ENCODE data around the gene IFT57. TPM values are rescaled to one million over a fixed set of nuclear protein-coding genes. Genes with fewer than 3 reads are reported as not detected.

IFT57 gene
- polyA plus RNA-seq, 2 donors: 6.2 to 14.3 TPM

DNA sequence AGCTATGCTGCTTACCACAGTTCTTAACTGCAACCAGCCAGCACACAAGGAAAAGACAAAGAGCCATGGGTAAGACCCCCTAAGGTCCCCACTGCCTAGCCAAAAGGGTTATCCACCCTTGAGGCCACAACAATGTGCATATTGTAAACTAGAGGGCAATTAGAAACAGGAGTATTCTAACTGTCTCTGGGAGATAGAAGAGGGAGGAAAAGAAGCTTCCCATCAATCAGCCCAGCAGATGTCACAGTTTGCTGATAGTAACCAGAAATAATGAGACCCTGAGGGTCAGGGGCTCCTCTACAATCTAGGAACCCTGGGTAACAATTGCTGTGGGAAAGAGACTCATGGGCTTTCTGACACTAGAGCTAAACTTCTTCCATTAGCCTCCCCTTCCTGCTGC lies 20.6 kb upstream of the IFT57 start:
- H3K4me1 ChIP-seq (ENCODE audit: control insufficient read depth in 2 of 2, insufficient read depth in 2 of 2, low read length in 1 of 2): no peaks in the 10 kb centered on the region
- H3K27ac ChIP-seq (ENCODE audit: low read depth in 2 of 2, low read length in 1 of 2): no peak overlapping the region
- H3K9me3 ChIP-seq (ENCODE audit: control insufficient read depth in 2 of 2, insufficient read depth in 1 of 2, low read depth in 1 of 2, low read length in 1 of 2): no peaks in the 10 kb centered on the region
- H3K36me3 ChIP-seq (ENCODE audit: control insufficient read depth in 2 of 2, insufficient read depth in 2 of 2, low read length in 1 of 2): no peaks in the 10 kb centered on the region
- H3K27me3 ChIP-seq (ENCODE audit: control insufficient read depth in 1 of 2, insufficient read depth in 2 of 2, low read length in 2 of 2): no peaks in the 10 kb centered on the region
- H3K4me3 ChIP-seq (ENCODE audit: low read depth in 1 of 2, low read length in 2 of 2): no peak overlapping the region

DNA sequence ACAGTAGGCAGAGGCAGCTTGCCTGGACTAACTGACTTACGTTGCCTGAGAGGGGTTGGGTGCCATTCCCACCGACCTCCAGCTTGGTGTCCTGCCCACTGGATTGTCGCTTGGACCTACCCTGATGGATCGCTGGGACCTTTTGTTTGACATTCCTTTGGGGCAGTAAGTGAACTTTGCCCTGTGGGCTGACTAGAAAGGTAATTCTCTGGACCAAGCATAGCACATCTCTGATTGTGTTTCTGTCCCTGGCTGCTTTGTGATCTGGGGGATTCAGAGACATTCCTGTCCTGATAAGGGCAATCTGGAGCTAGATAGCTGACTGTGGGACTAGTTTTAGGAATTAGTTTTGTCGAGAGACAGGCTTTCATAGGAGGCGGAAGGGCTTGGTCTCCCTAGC lies 19.5 kb upstream of the IFT57 start:
- Histone ChIP-seq H3K27me3 (ENCODE audit: control insufficient read depth in 1 of 2, insufficient read depth in 2 of 2, low read length in 2 of 2) (no peaks in the 10 kb centered on the region), H3K4me3 (ENCODE audit: low read depth in 1 of 2, low read length in 2 of 2) (no peak overlapping the region), H3K4me1 (ENCODE audit: control insufficient read depth in 2 of 2, insufficient read depth in 2 of 2, low read length in 1 of 2) (no peaks in the 10 kb centered on the region), H3K27ac (ENCODE audit: low read depth in 2 of 2, low read length in 1 of 2) (no peak overlapping the region), H3K9me3 (ENCODE audit: control insufficient read depth in 2 of 2, insufficient read depth in 1 of 2, low read depth in 1 of 2, low read length in 1 of 2) (no peaks in the 10 kb centered on the region), H3K36me3 (ENCODE audit: control insufficient read depth in 2 of 2, insufficient read depth in 2 of 2, low read length in 1 of 2) (no peaks in the 10 kb centered on the region)
- 86 to 87% methylated on average over 6 of the region's 6 CpGs for WGBS, 2 donors

DNA sequence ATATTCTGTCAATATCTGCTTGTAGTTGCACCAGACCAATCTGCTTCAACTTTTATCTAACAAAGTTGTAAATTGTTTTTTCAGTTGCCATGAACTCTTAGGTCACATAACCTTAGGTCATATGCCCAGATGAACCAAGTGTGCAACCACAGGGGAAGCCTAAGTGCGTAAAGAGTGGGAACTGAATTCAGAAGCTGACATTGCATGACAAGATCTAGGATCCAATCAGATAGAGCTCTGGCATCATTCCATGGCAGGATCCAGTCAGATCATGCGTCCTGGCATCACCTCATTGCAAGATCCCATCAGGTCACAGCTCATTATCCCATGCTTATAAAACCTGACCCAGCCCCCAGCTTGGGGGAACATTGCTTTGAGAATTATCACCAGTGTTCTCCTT lies 18.9 kb upstream of the IFT57 start:
- H3K36me3 ChIP-seq (ENCODE audit: control insufficient read depth in 2 of 2, insufficient read depth in 2 of 2, low read length in 1 of 2): no peaks in the 10 kb centered on the region
- H3K27me3 ChIP-seq (ENCODE audit: control insufficient read depth in 1 of 2, insufficient read depth in 2 of 2, low read length in 2 of 2): no peaks in the 10 kb centered on the region
- no peaks in the 10 kb centered on the region for H3K9me3 ChIP-seq (ENCODE audit: control insufficient read depth in 2 of 2, insufficient read depth in 1 of 2, low read depth in 1 of 2, low read length in 1 of 2)
- no peaks in the 10 kb centered on the region for H3K4me1 ChIP-seq (ENCODE audit: control insufficient read depth in 2 of 2, insufficient read depth in 2 of 2, low read length in 1 of 2)
- WGBS, 2 donors: 84 to 88% methylated on average over 2 of the region's 2 CpGs
- H3K4me3 ChIP-seq (ENCODE audit: low read depth in 1 of 2, low read length in 2 of 2): no peak overlapping the region
- H3K27ac ChIP-seq (ENCODE audit: low read depth in 2 of 2, low read length in 1 of 2): no peak overlapping the region

DNA sequence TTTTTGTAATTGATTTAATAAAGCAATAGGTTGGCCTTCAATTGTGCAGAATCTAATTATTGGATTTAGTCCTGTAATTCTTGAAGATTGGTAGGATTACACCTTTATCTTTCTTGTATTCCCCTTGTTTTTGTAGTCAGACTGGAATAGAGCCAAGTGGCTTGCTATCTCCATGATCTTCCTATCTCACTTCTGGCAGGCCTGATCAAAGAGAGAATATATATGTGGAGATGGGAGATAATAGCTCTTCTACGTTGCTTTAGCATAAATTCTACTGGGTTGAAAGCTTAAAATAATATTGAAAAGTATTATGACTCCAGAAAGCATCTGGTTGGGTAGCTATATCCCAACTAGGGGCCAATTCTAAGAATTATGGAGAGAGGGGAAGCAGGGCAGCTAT lies 16.9 kb upstream of the IFT57 start:
- no peaks in the 10 kb centered on the region for H3K27me3 ChIP-seq (ENCODE audit: control insufficient read depth in 1 of 2, insufficient read depth in 2 of 2, low read length in 2 of 2)
- WGBS, 2 donors: 73 to 80% methylated on average over 1 of the region's 1 CpG
- H3K4me3 ChIP-seq (ENCODE audit: low read depth in 1 of 2, low read length in 2 of 2): no peak overlapping the region
- H3K36me3 ChIP-seq (ENCODE audit: control insufficient read depth in 2 of 2, insufficient read depth in 2 of 2, low read length in 1 of 2): no peaks in the 10 kb centered on the region
- H3K9me3 ChIP-seq (ENCODE audit: control insufficient read depth in 2 of 2, insufficient read depth in 1 of 2, low read depth in 1 of 2, low read length in 1 of 2): no peaks in the 10 kb centered on the region
- H3K4me1 ChIP-seq (ENCODE audit: control insufficient read depth in 2 of 2, insufficient read depth in 2 of 2, low read length in 1 of 2): no peaks in the 10 kb centered on the region
- no peak overlapping the region for H3K27ac ChIP-seq (ENCODE audit: low read depth in 2 of 2, low read length in 1 of 2)

DNA sequence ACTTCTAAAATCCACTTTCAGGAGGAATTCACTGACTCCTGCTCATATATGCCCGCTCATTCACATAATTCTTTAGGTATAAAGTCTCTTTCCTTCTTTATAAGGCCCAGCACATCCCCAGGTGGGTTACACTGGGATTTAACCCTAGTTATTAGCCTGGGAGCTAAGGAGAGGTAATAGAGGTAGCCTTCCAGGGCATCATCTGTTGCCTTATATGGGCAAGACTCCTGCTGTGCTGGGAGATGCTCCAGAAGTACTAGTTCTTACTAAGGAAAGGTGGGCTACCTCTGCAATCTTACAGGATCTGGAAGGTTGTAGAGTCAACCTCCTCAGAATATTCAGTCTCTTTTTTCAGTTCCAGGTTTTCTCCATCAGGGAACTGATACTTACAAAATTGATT lies 13.1 kb upstream of the IFT57 start:
- no peaks in the 10 kb centered on the region for H3K36me3 ChIP-seq (ENCODE audit: control insufficient read depth in 2 of 2, insufficient read depth in 2 of 2, low read length in 1 of 2)
- no peaks in the 10 kb centered on the region for H3K27me3 ChIP-seq (ENCODE audit: control insufficient read depth in 1 of 2, insufficient read depth in 2 of 2, low read length in 2 of 2)
- H3K4me3 ChIP-seq (ENCODE audit: low read depth in 1 of 2, low read length in 2 of 2): no peak overlapping the region
- whole genome bisulfite sequencing, 2 donors: 93 to 99% methylated on average over 1 of the region's 1 CpG
- no peak overlapping the region for H3K27ac ChIP-seq (ENCODE audit: low read depth in 2 of 2, low read length in 1 of 2)
- no peaks in the 10 kb centered on the region for H3K4me1 ChIP-seq (ENCODE audit: control insufficient read depth in 2 of 2, insufficient read depth in 2 of 2, low read length in 1 of 2)
- no peaks in the 10 kb centered on the region for H3K9me3 ChIP-seq (ENCODE audit: control insufficient read depth in 2 of 2, insufficient read depth in 1 of 2, low read depth in 1 of 2, low read length in 1 of 2)

DNA sequence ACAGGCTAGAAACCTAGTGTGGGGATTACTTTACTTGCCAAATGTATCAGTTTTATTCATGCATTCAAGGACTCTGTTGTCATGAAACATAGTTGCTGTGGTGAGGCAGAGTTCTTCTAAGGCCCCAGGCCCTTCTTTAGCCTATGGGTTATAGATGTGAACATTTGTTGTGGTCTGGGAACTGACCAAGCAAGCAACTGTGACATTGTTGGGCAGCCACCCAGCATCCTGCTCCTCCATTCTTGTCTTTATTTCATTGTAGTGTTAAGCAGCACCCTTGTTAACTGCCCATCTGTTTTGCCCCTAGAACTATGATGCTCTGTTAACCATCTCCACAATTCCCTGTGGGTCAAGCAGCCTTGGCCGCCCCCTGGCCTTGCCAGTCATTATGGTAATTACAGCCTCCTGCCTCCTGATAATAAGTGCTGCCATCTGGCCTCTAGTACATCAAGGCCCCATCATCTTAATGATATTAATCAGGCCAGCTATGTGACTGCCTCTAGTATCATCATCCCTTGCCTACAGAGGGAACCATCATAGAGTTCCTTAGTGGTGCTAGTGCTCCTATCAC lies 12.2 kb upstream of the IFT57 start:
- H3K36me3 ChIP-seq (ENCODE audit: control insufficient read depth in 2 of 2, insufficient read depth in 2 of 2, low read length in 1 of 2): no peaks in the 10 kb centered on the region
- WGBS, 2 donors: 90 to 98% methylated on average over 1 of the region's 1 CpG
- H3K27ac ChIP-seq (ENCODE audit: low read depth in 2 of 2, low read length in 1 of 2): no peak overlapping the region
- H3K27me3 ChIP-seq (ENCODE audit: control insufficient read depth in 1 of 2, insufficient read depth in 2 of 2, low read length in 2 of 2): no peaks in the 10 kb centered on the region
- H3K4me1 ChIP-seq (ENCODE audit: control insufficient read depth in 2 of 2, insufficient read depth in 2 of 2, low read length in 1 of 2): no peaks in the 10 kb centered on the region
- no peak overlapping the region for H3K4me3 ChIP-seq (ENCODE audit: low read depth in 1 of 2, low read length in 2 of 2)
- H3K9me3 ChIP-seq (ENCODE audit: control insufficient read depth in 2 of 2, insufficient read depth in 1 of 2, low read depth in 1 of 2, low read length in 1 of 2): no peaks in the 10 kb centered on the region

DNA sequence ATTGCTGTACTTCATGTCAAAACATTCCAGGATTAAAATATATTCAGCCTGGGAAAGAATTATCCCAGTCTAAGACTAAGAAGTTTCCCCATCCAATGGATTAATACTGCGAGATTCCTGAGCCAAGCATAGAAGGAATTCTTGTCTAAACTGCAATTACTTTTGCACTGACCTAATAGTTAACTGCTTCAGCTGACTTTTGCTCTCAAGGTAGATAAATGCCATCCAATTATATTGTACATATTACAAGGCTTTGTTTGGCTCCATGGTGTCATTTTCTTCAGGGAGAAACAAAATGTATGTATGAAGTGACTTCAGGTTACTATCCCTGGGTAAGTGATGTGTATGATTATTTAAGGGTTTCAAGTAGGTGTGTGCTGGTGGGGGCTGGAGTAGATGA lies 6.1 kb upstream of the IFT57 start:
- Histone ChIP-seq H3K4me1 (ENCODE audit: control insufficient read depth in 2 of 2, insufficient read depth in 2 of 2, low read length in 1 of 2) (no peaks in the 10 kb centered on the region), H3K27ac (ENCODE audit: low read depth in 2 of 2, low read length in 1 of 2) (no peak overlapping the region), H3K36me3 (ENCODE audit: control insufficient read depth in 2 of 2, insufficient read depth in 2 of 2, low read length in 1 of 2) (no peaks in the 10 kb centered on the region), H3K4me3 (ENCODE audit: low read depth in 1 of 2, low read length in 2 of 2) (no peak overlapping the region), H3K9me3 (ENCODE audit: control insufficient read depth in 2 of 2, insufficient read depth in 1 of 2, low read depth in 1 of 2, low read length in 1 of 2) (no peaks in the 10 kb centered on the region), H3K27me3 (ENCODE audit: control insufficient read depth in 1 of 2, insufficient read depth in 2 of 2, low read length in 2 of 2) (no peaks in the 10 kb centered on the region)
- WGBS, 2 donors: 87 to 90% methylated on average over 1 of the region's 1 CpG

DNA sequence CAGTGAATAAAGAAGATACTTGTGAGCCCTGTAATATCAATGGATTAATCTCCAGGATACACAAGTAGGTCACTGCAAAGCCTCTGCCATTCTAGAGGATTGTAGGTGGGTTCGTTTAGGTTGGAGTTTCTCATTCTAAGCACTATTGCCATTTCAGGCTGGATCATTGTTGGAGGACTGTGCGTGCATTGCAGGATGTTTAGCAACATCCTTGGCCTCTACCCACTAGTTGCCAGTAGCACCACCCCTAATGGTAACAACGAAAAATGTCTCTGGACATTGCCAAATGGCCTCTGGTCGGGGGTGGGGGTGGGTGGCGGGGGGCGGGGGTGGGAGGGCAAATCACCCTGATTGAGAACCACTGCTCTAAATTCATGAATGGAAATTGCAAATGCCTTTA lies 4.9 kb upstream of the IFT57 start:
- H3K4me1 ChIP-seq (ENCODE audit: control insufficient read depth in 2 of 2, insufficient read depth in 2 of 2, low read length in 1 of 2): no peaks in the 10 kb centered on the region
- 84 to 89% methylated on average over 6 of the region's 6 CpGs for WGBS, 2 donors

DNA sequence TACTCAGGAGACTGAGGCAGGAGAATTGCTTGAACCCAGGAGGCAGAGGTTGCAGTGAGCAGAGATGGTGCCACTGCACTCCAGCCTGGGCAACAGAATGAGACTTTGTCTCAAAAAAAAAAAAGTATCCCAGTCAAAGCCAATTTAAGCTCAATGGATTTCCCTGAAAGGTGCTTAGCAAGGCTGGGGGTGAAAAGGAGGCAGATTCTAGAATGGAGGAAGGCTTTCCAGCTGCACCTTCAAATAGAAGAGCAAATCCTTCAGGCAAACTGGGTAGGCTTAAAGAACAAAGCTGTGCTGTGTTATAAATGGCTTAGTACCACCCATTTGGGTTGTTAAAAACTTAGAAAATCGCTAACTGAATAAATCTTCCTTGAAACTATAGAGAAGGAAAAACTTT lies 3.0 kb upstream of the IFT57 start:
- Histone ChIP-seq H3K4me3 (ENCODE audit: low read depth in 1 of 2, low read length in 2 of 2) (no peak overlapping the region), H3K27me3 (ENCODE audit: control insufficient read depth in 1 of 2, insufficient read depth in 2 of 2, low read length in 2 of 2) (no peaks in the 10 kb centered on the region), H3K4me1 (ENCODE audit: control insufficient read depth in 2 of 2, insufficient read depth in 2 of 2, low read length in 1 of 2) (no peaks in the 10 kb centered on the region), H3K9me3 (ENCODE audit: control insufficient read depth in 2 of 2, insufficient read depth in 1 of 2, low read depth in 1 of 2, low read length in 1 of 2) (no peaks in the 10 kb centered on the region), H3K27ac (ENCODE audit: low read depth in 2 of 2, low read length in 1 of 2) (no peak overlapping the region), H3K36me3 (ENCODE audit: control insufficient read depth in 2 of 2, insufficient read depth in 2 of 2, low read length in 1 of 2) (no peaks in the 10 kb centered on the region)
- 92 to 100% methylated on average over 1 of the region's 1 CpG for WGBS, 2 donors

More for the DNA sequence above, 4.9 kb upstream of the IFT57 start:
- no peaks in the 10 kb centered on the region for H3K27me3 ChIP-seq (ENCODE audit: control insufficient read depth in 1 of 2, insufficient read depth in 2 of 2, low read length in 2 of 2)
- H3K36me3 ChIP-seq (ENCODE audit: control insufficient read depth in 2 of 2, insufficient read depth in 2 of 2, low read length in 1 of 2): no peaks in the 10 kb centered on the region
- no peak overlapping the region for H3K27ac ChIP-seq (ENCODE audit: low read depth in 2 of 2, low read length in 1 of 2)
- no peaks in the 10 kb centered on the region for H3K9me3 ChIP-seq (ENCODE audit: control insufficient read depth in 2 of 2, insufficient read depth in 1 of 2, low read depth in 1 of 2, low read length in 1 of 2)
- H3K4me3 ChIP-seq (ENCODE audit: low read depth in 1 of 2, low read length in 2 of 2): no peak overlapping the region

DNA sequence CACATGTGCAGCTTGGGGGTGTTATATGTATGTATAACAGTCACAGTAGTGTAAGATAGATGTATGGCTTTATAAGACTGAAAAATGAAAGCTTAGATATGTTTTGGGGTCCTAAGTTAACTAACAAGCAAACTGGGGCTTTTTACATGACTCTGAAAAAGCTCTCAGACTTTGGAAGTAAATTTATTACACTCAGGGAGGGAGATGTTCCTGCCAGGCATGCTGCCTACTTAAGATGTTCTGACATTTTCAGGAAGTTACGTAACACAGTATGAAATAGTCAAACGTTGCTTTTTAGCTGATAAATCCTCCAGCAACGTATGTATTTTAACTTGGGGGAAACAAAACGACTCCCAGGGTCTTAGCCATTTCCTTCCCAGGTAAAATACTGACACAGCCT lies 1.7 kb upstream of the IFT57 start:
- H3K4me3 ChIP-seq (ENCODE audit: low read depth in 1 of 2, low read length in 2 of 2): no peak overlapping the region
- H3K27me3 ChIP-seq (ENCODE audit: control insufficient read depth in 1 of 2, insufficient read depth in 2 of 2, low read length in 2 of 2): no peaks in the 10 kb centered on the region
- H3K9me3 ChIP-seq (ENCODE audit: control insufficient read depth in 2 of 2, insufficient read depth in 1 of 2, low read depth in 1 of 2, low read length in 1 of 2): no peaks in the 10 kb centered on the region
- H3K27ac ChIP-seq (ENCODE audit: low read depth in 2 of 2, low read length in 1 of 2): no peak overlapping the region
- no peaks in the 10 kb centered on the region for H3K4me1 ChIP-seq (ENCODE audit: control insufficient read depth in 2 of 2, insufficient read depth in 2 of 2, low read length in 1 of 2)
- H3K36me3 ChIP-seq (ENCODE audit: control insufficient read depth in 2 of 2, insufficient read depth in 2 of 2, low read length in 1 of 2): no peaks in the 10 kb centered on the region
- WGBS, 2 donors: 24 to 31% methylated on average over 4 of the region's 4 CpGs
